ENCODE results near the gene FLNC. TPM values are rescaled to one million over a fixed set of nuclear protein-coding genes. Genes with fewer than 3 reads are reported as not detected.

The FLNC gene
- total and polyA plus RNA-seq, 9 of the 15 experiments (the other 6 are each of a cell fraction or from before 2014, with no cell fraction given), result 0.90 to 155 (median 28.8) TPM

- TF ChIP-seq ZNF77 (CRISPR knock-in tag; IDR thresholded peaks at IDR 0.05) (peak; percentile 52; the same call in 1 of the 2 replicates), TOE1 (IDR thresholded peaks at IDR 0.05; ENCODE audit: borderline replicate concordance) (peak; percentile 60; the same call in 1 of the 2 replicates), TOE1 (CRISPR knock-in tag; IDR thresholded peaks at IDR 0.05; ENCODE audit: borderline replicate concordance, low read depth) (no peak; the same call in 1 of the 2 replicates), ERF (CRISPR knock-in tag; IDR thresholded peaks at IDR 0.05) (peak; percentile 92; the same call in 1 of the 2 replicates), CBFA2T3 (IDR thresholded peaks at IDR 0.05) (peak; percentile 70), CREM (IDR thresholded peaks at IDR 0.05; ENCODE audit: low read depth) (peak; percentile 87), PHF20 (IDR thresholded peaks at IDR 0.05; ENCODE audit: partially characterized antibody) (peak; percentile 74), MBD2 (IDR thresholded peaks at IDR 0.05; ENCODE audit: borderline replicate concordance, low read depth) (no peak), GMEB1 (CRISPR knock-in tag; IDR thresholded peaks at IDR 0.05) (peak; percentile 50; the same call in 1 of the 2 replicates), ETS2 (tag; IDR thresholded peaks at IDR 0.05; ENCODE audit: borderline replicate concordance, poor library complexity, severe bottlenecking) (no peak), ARID2 (IDR thresholded peaks at IDR 0.05) (0 out of 2 replicates have a peak, but pooled peaks have one; percentile 14), CHCHD3 (CRISPR knock-in tag; IDR thresholded peaks at IDR 0.05) (no peak), SRSF1 (IDR thresholded peaks at IDR 0.05; ENCODE audit: low read depth, low read length) (no peak), TBP (optimal IDR thresholded peaks at IDR 0.05; ENCODE audit: low read depth, low read length) (peak; percentile 100), PKNOX1 (IDR thresholded peaks at IDR 0.05) (no peak; the same call in 1 of the 2 replicates), MTA1 (IDR thresholded peaks at IDR 0.05; ENCODE audit: borderline replicate concordance) (peak; percentile 88), SRF (CRISPR knock-in tag; IDR thresholded peaks at IDR 0.05) (peak; percentile 2 to 28; a peak in 2 of 4 replicates), E2F5 (CRISPR knock-in tag; IDR thresholded peaks at IDR 0.05) (peak; percentile 69), KDM4B (IDR thresholded peaks at IDR 0.05; ENCODE audit: borderline replicate concordance in 2 of 2, low read depth in 1 of 2) (peak in 1 of 2 experiments; percentile 89; a peak in 1 of 4 replicates), TCF7 (IDR thresholded peaks at IDR 0.05; ENCODE audit: borderline replicate concordance) (peak; percentile 83; the same call in 1 of the 2 replicates), SMARCC2 (IDR thresholded peaks at IDR 0.05; ENCODE audit: low read depth) (no peak), NFE2 (IDR thresholded peaks at IDR 0.05; ENCODE audit: low read depth) (no peak), POLR2H (tag; IDR thresholded peaks at IDR 0.05; ENCODE audit: low read depth) (peak; percentile 100), FOXA3 (CRISPR knock-in tag; conservative IDR thresholded peaks at IDR 0.05 in 1 of 2, IDR thresholded peaks at IDR 0.05 in 1 of 2) (peak in 1 of 2 experiments; percentile 77; a peak in 2 of 4 replicates), KLF10 (CRISPR knock-in tag; IDR thresholded peaks at IDR 0.05) (no peak), SOX6 (IDR thresholded peaks at IDR 0.05) (peak; percentile 81), RBM22 (IDR thresholded peaks at IDR 0.05; ENCODE audit: low read depth, low read length, poor library complexity, severe bottlenecking) (no peak)
Observed at GRCh38 chr7:128783143-128783861, 46.9 kb upstream of the FLNC start (continued).
